GM12891 (cell line): ENCODE measurements around the gene ATP13A4.

Experiments
- DNase-seq: peaks from one replicate; pipeline ENCODE4 v3.0.0; 2011; ENCODE audit warnings: low spot score; ENCODE audit not compliant: insufficient read length
- FAIRE-seq: peaks from 2 replicates; lab custom pipeline; 2011; peaks lifted over from hg19 to GRCh38; lab: Jason Lieb, UNC
- PAX5 ChIP-seq: IDR thresholded peaks from 2 replicates; pipeline ENCODE4 v1.6.1; 2011; ENCODE audit warnings: low read length, moderate library complexity, mild to moderate bottlenecking; ENCODE audit not compliant: insufficient read depth, severe bottlenecking
- POLR2A ChIP-seq: IDR thresholded peaks from 2 replicates; pipeline ENCODE4 v1.6.1; 2011; ENCODE audit warnings: low read depth, low read length, control low read depth
- POLR2AphosphoS5 ChIP-seq: IDR thresholded peaks from 2 replicates; pipeline ENCODE4 v1.6.1; 2011; ENCODE audit warnings: low read depth, low read length, control low read depth
- POU2F2 ChIP-seq: IDR thresholded peaks from 2 replicates; pipeline ENCODE4 v1.6.1; 2011; ENCODE audit warnings: low read depth, mild to moderate bottlenecking, control low read depth, low read length, moderate library complexity
- SPI1 ChIP-seq: IDR thresholded peaks from 2 replicates; pipeline ENCODE4 v1.6.1; 2011; ENCODE audit warnings: low read depth, low read length, control low read depth
- TAF1 ChIP-seq: IDR thresholded peaks from 2 replicates; pipeline ENCODE4 v1.6.1; 2011; ENCODE audit warnings: low read depth, low read length, control low read depth

Gene ATP13A4

DNA sequence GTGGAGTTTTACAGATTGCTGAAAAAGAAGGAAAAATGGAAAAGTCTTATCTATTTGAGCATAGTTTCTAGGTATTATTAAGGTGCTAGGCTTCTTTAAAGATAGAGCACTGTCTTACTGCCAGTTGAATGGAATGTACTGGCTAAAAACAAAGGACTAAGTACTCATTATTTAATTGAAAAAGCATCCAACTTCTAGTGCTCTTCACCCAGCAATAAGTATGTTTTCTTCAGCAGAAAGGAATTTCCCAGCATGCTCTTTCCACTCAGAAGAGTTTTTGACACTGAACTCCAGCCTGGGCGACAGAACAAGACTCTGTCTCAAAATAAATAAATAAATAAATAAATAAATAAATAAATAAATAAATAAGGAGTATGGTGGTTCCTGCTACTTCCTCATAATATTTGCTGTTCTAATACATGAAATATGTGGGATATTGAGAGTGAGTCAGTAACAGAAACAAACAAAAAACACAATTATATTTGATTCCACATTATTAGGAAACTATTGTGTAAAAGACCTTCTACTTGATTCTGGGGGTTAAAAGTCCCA lies 70.6 kb downstream of the ATP13A4 start:
- FAIRE-seq (no peak), DNase-seq (no peak)
- TF ChIP-seq POLR2A: no peak
- TF ChIP-seq TAF1: no peak
- no peak for TF ChIP-seq POLR2AphosphoS5
- no peak for TF ChIP-seq POU2F2
- TF ChIP-seq PAX5: no peak
- no peak for TF ChIP-seq SPI1

GRCh38 chr3:193481436-193481835 lies 73.3 kb downstream of the ATP13A4 start:
- FAIRE-seq (no peak), DNase-seq (no peak)
- TF ChIP-seq TAF1 (no peak), SPI1 (no peak), POU2F2 (no peak), POLR2AphosphoS5 (no peak), POLR2A (no peak), PAX5 (no peak)

DNA sequence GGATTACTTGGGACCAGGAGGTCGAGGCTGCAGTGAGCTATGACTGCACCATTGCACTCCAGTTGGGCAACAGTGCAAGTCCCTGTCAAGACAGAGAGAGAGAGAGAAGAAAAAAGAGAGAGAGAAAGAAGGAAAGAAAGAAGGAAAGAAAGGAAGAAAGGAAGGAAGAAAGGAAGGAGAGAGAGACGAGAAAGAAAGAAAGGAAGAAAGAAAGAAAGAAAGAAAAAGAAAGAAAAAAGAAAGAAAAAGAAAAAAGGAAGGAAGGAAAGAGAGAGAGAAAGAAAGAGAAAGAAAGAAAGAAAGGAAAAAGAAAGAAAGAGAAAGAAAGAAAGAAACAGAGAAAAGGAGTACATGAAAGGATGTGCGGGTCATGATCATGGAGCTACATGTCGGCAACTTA lies 80.2 kb downstream of the ATP13A4 start:
- no peak for DNase-seq
- TF ChIP-seq PAX5 (no peak), POU2F2 (no peak), TAF1 (no peak), SPI1 (no peak), POLR2A (no peak), POLR2AphosphoS5 (no peak)
- no peak for FAIRE-seq

- no peak for FAIRE-seq
- no peak for TF ChIP-seq POLR2AphosphoS5
- no peak for TF ChIP-seq SPI1
- TF ChIP-seq TAF1: no peak
- no peak for TF ChIP-seq POU2F2
- TF ChIP-seq POLR2A: no peak
- TF ChIP-seq PAX5: no peak
- no peak for DNase-seq
Observed at GRCh38 chr3:193470710-193471109, 84.0 kb downstream of the ATP13A4 start.

DNA sequence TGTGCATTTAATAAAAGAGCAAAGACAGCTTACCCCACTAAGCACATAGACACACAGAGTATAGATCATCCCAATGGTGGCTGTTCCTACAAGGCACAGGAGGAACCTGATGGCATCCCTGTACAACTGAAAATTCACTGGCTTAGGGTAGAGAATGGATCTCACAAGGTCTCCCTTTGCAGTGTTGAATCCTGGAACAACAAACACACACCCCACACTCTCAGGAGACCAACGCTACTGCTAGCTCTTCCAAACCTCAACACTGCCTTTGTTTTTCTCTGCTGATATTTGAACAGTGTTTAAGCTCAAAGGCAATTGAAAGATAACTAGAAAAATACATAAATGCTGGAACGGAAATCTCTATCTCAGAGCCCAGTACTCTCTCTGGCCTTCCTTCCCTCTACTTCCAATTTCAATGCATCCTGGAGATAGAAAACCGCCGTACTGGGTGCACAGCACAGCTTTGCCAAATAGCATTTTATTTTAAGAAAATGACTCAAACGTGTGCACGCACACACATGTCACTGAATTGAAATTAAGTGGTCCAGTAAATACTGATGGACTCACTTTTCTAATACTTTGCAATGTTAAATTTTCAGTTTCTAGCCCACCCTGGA lies 88.6 kb downstream of the ATP13A4 start:
- DNase-seq (no peak), FAIRE-seq (no peak)
- TF ChIP-seq POLR2A (no peak), PAX5 (no peak), SPI1 (no peak), POLR2AphosphoS5 (no peak)

GRCh38 chr3:193464889-193465288 lies 89.8 kb downstream of the ATP13A4 start:
- no peak for FAIRE-seq
- no peak for TF ChIP-seq POLR2A
- no peak for TF ChIP-seq TAF1
- TF ChIP-seq POLR2AphosphoS5: no peak
- no peak for TF ChIP-seq SPI1
- no peak for TF ChIP-seq PAX5
- no peak for TF ChIP-seq POU2F2
- DNase-seq: no peak

DNA sequence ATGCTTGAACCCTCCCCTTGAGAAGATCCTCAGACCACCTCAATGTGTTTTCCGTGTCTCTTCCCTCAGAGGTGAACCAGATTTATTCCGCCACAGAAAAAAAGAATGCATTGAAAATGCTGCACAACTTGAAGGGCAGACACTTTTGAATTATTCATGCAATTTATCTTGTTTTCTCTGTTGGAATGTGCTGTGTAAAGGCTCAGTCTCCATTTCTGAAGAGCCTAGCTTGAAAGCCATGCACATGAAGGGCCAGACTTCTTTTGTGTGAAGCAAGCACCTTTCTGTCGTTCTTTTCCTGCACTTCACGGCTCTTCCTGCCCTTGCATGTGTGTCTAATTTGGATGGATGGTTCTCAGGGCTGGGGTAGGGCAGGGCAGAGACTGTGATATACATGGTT lies 97.2 kb downstream of the ATP13A4 start:
- DNase-seq (no peak), FAIRE-seq (no peak)
- TF ChIP-seq POLR2A: no peak
- TF ChIP-seq SPI1: no peak
- TF ChIP-seq TAF1: no peak
- no peak for TF ChIP-seq PAX5
- no peak for TF ChIP-seq POLR2AphosphoS5
- TF ChIP-seq POU2F2: no peak

DNA sequence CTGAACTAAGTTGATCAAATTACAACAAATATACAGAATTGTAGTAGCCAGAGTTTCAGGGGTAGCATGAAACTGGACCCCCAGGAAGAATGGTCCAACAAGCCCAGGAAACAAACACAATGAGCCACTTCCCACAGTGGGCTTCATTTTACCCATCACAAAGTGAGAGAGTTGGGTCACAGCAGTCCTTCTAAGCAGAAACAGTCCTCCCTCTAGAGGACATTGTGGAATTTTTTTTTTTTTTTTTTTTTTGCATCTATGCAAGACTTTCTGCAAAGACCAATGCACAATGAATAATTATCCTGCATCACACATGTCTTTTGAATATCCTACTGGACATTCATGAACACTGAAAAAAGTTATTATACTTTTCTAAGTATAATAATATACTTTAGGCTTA lies 102.4 kb downstream of the ATP13A4 start:
- FAIRE-seq (no peak), DNase-seq (no peak)
- no peak for TF ChIP-seq POLR2A
- TF ChIP-seq POLR2AphosphoS5: no peak
- no peak for TF ChIP-seq PAX5
- no peak for TF ChIP-seq SPI1
- TF ChIP-seq TAF1: no peak
- no peak for TF ChIP-seq POU2F2

- DNase-seq: no peak
- no peak for FAIRE-seq
Observed at GRCh38 chr3:193451902-193452301, 102.8 kb downstream of the ATP13A4 start.

GRCh38 chr3:193446965-193447602 lies 107.6 kb downstream of the ATP13A4 start:
- TF ChIP-seq POLR2AphosphoS5 (no peak), PAX5 (no peak), POU2F2 (no peak), POLR2A (no peak), SPI1 (no peak), TAF1 (no peak)
- no peak for FAIRE-seq
- DNase-seq: no peak

More at GRCh38 chr3:193451902-193452301, 102.8 kb downstream of the ATP13A4 start:
- TF ChIP-seq POLR2AphosphoS5: no peak
- TF ChIP-seq PAX5: no peak
- no peak for TF ChIP-seq SPI1
- TF ChIP-seq TAF1: no peak
- no peak for TF ChIP-seq POLR2A
- no peak for TF ChIP-seq POU2F2

- FAIRE-seq (no peak), DNase-seq (no peak)
- TF ChIP-seq TAF1: no peak
- no peak for TF ChIP-seq POU2F2
- TF ChIP-seq SPI1: no peak
- TF ChIP-seq POLR2AphosphoS5: no peak
- TF ChIP-seq POLR2A: no peak
- TF ChIP-seq PAX5: no peak
Observed at GRCh38 chr3:193439423-193439822, 115.3 kb downstream of the ATP13A4 start.
